ENCODE results near the gene PRCD.
"Not testable (repeated sequence)": the region's sequence is repeated elsewhere in the genome, so short reads cannot be mapped to it uniquely, and the experiment has no call there.

The PRCD gene

GRCh38 chr17:76506408-76507345 is 33.2 kb upstream of the PRCD start:
- Histone ChIP-seq H3K4me3 (no peak overlapping the region), H3K27ac (no peak overlapping the region)
- TF ChIP-seq CTCF (IDR thresholded peaks at IDR 0.05), result peak; percentile 88
- DNase-seq (ENCODE audit: low spot score), result no peak

- DNase-seq (ENCODE audit: low spot score); H3K27ac ChIP-seq; H3K4me3 ChIP-seq: not testable (repeated sequence)
These were observed 31.3 kb upstream of the PRCD start for GRCh38 chr17:76508472-76509063.

- Histone ChIP-seq H3K27ac (peak overlapping the region in 1 of 2 donors; percentile 7), H3K4me3 (no peak overlapping the region)
- no peak for TF ChIP-seq CTCF (IDR thresholded peaks at IDR 0.05)
- no peak for DNase-seq (ENCODE audit: low spot score)
These were observed 29.0 kb upstream of the PRCD start for GRCh38 chr17:76510831-76511244.

GRCh38 chr17:76511668-76512365 is 28.0 kb upstream of the PRCD start:
- no peak for DNase-seq (ENCODE audit: low spot score)
- Histone ChIP-seq H3K27ac (no peak overlapping the region), H3K4me3 (no peak overlapping the region)
- TF ChIP-seq CTCF (IDR thresholded peaks at IDR 0.05), result no peak

- no peak for TF ChIP-seq CTCF (IDR thresholded peaks at IDR 0.05)
- no peak for DNase-seq (ENCODE audit: low spot score)
- Histone ChIP-seq H3K27ac (no peak overlapping the region), H3K4me3 (no peak overlapping the region)
These were observed 27.2 kb upstream of the PRCD start for GRCh38 chr17:76512366-76513305.

GRCh38 chr17:76513306-76513692 is 26.5 kb upstream of the PRCD start:
- Histone ChIP-seq H3K4me3 (no peak overlapping the region), H3K27ac (no peak overlapping the region)
- no peak for DNase-seq (ENCODE audit: low spot score)
- TF ChIP-seq CTCF (IDR thresholded peaks at IDR 0.05), result no peak

- peak overlapping the region in 1 of 2 donors; percentile 80 for H3K27ac ChIP-seq
- H3K4me3 ChIP-seq; DNase-seq (ENCODE audit: low spot score): not testable (repeated sequence)
These were observed 25.5 kb upstream of the PRCD start for GRCh38 chr17:76514355-76514754.
